Smooth muscle cell (in vitro differentiated cells): Measurements from ENCODE around the gene WNT9A. TPM values are rescaled to one million over a fixed set of nuclear protein-coding genes. Genes with fewer than 3 reads are reported as not detected.

Source experiments
- DNase-seq: peaks from one replicate; lab custom pipeline; 2025; ENCODE audit not compliant: unreplicated experiment; lab: John Stamatoyannopoulos, UW
- H2AFZ ChIP-seq: fragments of 200-600 bp; sonication (generic); 2 replicates; pipeline ENCODE4 v1.6.0; 2016; ENCODE audit warnings: antibody characterized with exemption, low read depth, mild to moderate bottlenecking
- H3F3A ChIP-seq: fragments of 200-600 bp; sonication (generic); 2 replicates; pipeline ENCODE4 v1.6.0; 2017; ENCODE audit warnings: antibody characterized with exemption, low read depth
- H3K27ac ChIP-seq: fragments of 200-600 bp; sonication (generic); 2 replicates; pipeline ENCODE4 v1.5.1; 2016; ENCODE audit warnings: low read depth, mild to moderate bottlenecking
- H3K27me3 ChIP-seq: fragments of 200-600 bp; sonication (generic); 2 replicates; pipeline ENCODE4 v1.6.1; 2016; ENCODE audit warnings: low read depth, mild to moderate bottlenecking
- H3K36me3 ChIP-seq: fragments of 200-600 bp; sonication (generic); 2 replicates; pipeline ENCODE4 v1.5.1; 2016; ENCODE audit warnings: low read depth
- H3K4me1 ChIP-seq: fragments of 200-600 bp; sonication (generic); 2 replicates; pipeline ENCODE4 v1.5.1; 2016; ENCODE audit warnings: low read depth
- H3K4me2 ChIP-seq: fragments of 200-600 bp; sonication (generic); 2 replicates; pipeline ENCODE4 v1.6.0; 2016; ENCODE audit warnings: mild to moderate bottlenecking
- H3K4me3 ChIP-seq: fragments of 200-600 bp; sonication (generic); 2 replicates; pipeline ENCODE4 v1.5.1; 2016; ENCODE audit warnings: mild to moderate bottlenecking
- H3K79me2 ChIP-seq: fragments of 200-600 bp; sonication (generic); 2 replicates; pipeline ENCODE4 v1.6.0; 2016; ENCODE audit warnings: low read depth, mild to moderate bottlenecking
- H3K9ac ChIP-seq: fragments of 200-600 bp; sonication (generic); 2 replicates; pipeline ENCODE4 v1.6.0; 2016; ENCODE audit warnings: low read depth
- H3K9me3 ChIP-seq: fragments of 200-600 bp; sonication (generic); replicated peaks from 2 replicates; pipeline ENCODE4 v1.5.1; 2016; ENCODE audit warnings: low read depth
- H4K20me1 ChIP-seq: fragments of 200-600 bp; sonication (generic); 2 replicates; pipeline ENCODE4 v1.6.0; 2016; ENCODE audit warnings: low read depth
- WGBS: methylation state at CpG from one replicate; pipeline ENCODE4 v1.1.7; 2016; ENCODE audit warnings: low lambda C conversion rate; 5-methylcytosine and 5-hydroxymethylcytosine counted together
- polyA plus RNA-seq: library from polyadenylated mRNA; unstranded; fragments of >200 nt; fragmentation: Nextera tagmentation; extraction: Ambion mirVana; gene quantifications from 2 replicates; pipeline ENCODE4 v1.2.1, GENCODE V29; 2016
- total RNA-seq: library from RNA; depleted of rRNA; stranded (reverse); fragments of >200 nt; gene quantifications from 2 replicates; pipeline ENCODE4 v1.2.3, GENCODE V29; 2014
- TF ChIP-seq, protein P1 (sequence below): fragments of 200-600 bp; sonication (generic); IDR thresholded peaks from 2 replicates; pipeline ENCODE4 v1.5.1; 2017; ENCODE audit warnings: borderline replicate concordance, mild to moderate bottlenecking, antibody characterized with exemption; ENCODE audit not compliant: insufficient read depth, poor library complexity, severe bottlenecking

Gene WNT9A
- total and polyA plus RNA-seq, 2 experiments from 2014 or later, result 0.03 to 2.6 TPM

DNA sequence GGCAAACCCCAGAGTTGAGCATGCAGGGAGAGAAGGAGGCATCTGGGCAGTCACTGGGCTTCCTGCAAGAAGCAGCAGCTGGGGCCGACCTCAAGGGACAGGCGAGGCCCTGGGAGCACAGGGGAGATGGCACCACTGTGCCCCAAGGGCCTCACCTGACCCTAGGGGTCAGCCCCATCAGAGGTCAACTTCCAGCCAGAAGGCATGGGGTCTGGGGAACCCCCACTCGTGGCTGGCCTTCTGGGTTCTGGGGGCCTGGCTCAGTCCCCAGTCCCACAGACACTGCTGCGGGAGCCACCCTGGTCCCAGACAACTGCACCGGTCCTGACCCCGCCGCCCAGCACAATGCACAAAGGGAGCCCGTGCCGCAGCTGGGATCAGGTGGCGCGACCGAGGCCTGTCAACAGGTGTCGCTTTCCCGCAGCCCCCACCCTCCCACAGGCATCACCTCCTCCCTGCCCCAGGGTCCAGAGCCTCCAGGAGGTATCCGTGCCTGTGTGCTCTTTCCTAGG, 6.2 kb downstream of the WNT9A start:
- H3K9ac ChIP-seq, result no peak overlapping the region
- TF ChIP-seq, protein P1, sequence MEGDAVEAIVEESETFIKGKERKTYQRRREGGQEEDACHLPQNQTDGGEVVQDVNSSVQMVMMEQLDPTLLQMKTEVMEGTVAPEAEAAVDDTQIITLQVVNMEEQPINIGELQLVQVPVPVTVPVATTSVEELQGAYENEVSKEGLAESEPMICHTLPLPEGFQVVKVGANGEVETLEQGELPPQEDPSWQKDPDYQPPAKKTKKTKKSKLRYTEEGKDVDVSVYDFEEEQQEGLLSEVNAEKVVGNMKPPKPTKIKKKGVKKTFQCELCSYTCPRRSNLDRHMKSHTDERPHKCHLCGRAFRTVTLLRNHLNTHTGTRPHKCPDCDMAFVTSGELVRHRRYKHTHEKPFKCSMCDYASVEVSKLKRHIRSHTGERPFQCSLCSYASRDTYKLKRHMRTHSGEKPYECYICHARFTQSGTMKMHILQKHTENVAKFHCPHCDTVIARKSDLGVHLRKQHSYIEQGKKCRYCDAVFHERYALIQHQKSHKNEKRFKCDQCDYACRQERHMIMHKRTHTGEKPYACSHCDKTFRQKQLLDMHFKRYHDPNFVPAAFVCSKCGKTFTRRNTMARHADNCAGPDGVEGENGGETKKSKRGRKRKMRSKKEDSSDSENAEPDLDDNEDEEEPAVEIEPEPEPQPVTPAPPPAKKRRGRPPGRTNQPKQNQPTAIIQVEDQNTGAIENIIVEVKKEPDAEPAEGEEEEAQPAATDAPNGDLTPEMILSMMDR, result no peak
- no peaks in the 10 kb centered on the region for H3K36me3 ChIP-seq
- H3K9me3 ChIP-seq, result no peaks in the 10 kb centered on the region
- no peaks in the 10 kb centered on the region for H3K79me2 ChIP-seq
- no peaks in the 10 kb centered on the region for H3K27me3 ChIP-seq
- no peak overlapping the region for H3K4me2 ChIP-seq
- no peak overlapping the region for H3K4me3 ChIP-seq
- no peak overlapping the region for H2AFZ ChIP-seq
- peaks cover 13% of the 10 kb centered on the region for H3K4me1 ChIP-seq
- H3F3A ChIP-seq, result peaks cover 8% of the 10 kb centered on the region
- no peak for DNase-seq
- 86% methylated on average over 14 of the region's 15 CpGs for WGBS
- H4K20me1 ChIP-seq, result peaks cover 32% of the 10 kb centered on the region
- H3K27ac ChIP-seq, result no peak overlapping the region

DNA sequence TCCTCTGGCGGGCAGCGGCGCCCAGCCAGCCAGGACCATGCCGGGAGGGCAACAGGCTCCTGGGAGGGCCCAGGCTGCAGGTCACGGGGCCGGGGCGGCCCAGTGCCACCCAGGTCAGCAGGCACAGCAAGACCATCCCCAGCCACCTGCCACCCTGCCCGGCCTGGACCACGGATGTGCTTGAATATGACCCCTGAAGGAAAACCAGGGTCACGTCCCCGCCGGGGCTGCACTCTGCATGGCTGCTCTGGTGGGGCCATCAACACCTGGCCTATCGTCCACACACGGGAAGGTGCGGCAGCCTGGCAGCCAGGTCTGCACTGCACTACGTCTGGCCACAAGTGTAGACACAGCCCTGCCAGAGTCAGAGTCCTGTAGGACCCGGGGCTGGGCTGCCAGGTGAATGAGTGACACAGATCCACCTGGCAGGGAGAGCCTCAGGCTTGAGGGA, 6.9 kb downstream of the WNT9A start:
- Histone ChIP-seq H3K79me2 (no peaks in the 10 kb centered on the region), H4K20me1 (peaks cover 32% of the 10 kb centered on the region), H3F3A (peaks cover 14% of the 10 kb centered on the region), H3K4me3 (no peak overlapping the region), H3K9me3 (no peaks in the 10 kb centered on the region), H3K27me3 (no peaks in the 10 kb centered on the region), H3K9ac (no peak overlapping the region), H3K27ac (no peak overlapping the region), H3K36me3 (no peaks in the 10 kb centered on the region), H3K4me2 (no peak overlapping the region), H2AFZ (no peak overlapping the region), H3K4me1 (peaks cover 7% of the 10 kb centered on the region)
- 96% methylated on average over 17 of the region's 17 CpGs for WGBS
- DNase-seq, result no peak
- TF ChIP-seq, protein P1, result no peak

DNA sequence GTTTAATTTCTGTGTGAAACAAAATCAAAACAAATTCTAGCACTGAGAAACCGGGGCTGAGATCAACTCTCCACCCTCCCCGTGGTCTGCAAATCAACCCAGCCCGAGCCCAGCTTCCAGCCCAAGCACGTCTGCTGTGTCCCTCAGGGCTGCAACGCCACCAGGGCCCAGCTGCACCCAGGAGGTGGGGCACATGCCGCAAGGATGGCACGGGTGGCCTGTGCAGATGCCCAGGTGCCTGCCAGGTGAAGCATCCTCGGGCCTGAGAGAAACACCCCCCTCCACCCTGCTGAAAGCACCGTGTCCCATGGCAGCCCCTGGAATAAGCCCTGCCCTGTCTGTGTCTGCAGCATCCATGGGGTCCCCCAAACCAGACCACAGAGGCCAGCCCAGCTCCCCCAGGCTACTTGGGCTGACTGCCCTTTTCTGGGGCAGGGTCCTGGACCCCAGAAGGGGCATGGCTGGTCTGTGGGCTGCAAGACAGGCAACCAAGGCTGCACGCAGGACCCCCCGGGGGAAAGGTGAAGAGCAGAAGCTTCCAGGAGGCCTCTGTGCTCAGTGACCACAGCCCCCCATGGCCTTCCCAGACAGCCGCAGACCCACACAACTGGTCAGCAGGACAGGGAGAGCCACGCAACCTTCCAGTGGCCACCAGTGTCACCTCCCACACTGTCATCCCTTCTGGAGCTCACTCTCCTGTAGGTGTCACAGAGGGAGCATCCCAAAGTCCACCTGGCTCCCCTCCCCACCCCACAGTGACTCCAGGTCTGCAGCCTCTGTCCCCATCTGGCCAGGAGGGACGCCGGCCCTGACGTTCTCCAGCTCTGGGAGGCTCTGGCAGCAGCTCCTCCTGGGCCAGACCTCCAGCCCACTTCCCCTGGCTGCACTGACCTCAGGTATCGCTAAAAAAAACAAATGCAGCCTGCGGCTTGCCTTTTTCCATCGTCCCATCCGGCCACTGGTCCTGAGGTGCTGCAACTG, 7.7 kb downstream of the WNT9A start:
- no peak for DNase-seq
- H2AFZ ChIP-seq, result no peak overlapping the region
- H3K9ac ChIP-seq, result no peak overlapping the region
- H3K4me3 ChIP-seq, result no peak overlapping the region
- TF ChIP-seq, protein P1, result no peak
- H3K27me3 ChIP-seq, result no peaks in the 10 kb centered on the region
- no peaks in the 10 kb centered on the region for H3K9me3 ChIP-seq
- H3F3A ChIP-seq, result peaks cover 21% of the 10 kb centered on the region
- H3K36me3 ChIP-seq, result no peaks in the 10 kb centered on the region
- peaks cover 31% of the 10 kb centered on the region for H4K20me1 ChIP-seq
- no peak overlapping the region for H3K4me2 ChIP-seq
- no peaks in the 10 kb centered on the region for H3K79me2 ChIP-seq
- 92% methylated on average over 20 of the region's 20 CpGs for WGBS
- H3K27ac ChIP-seq, result no peak overlapping the region
- H3K4me1 ChIP-seq, result no peaks in the 10 kb centered on the region
